ENCODE results near the gene NDST1. TPM values are rescaled to one million over a fixed set of nuclear protein-coding genes. Genes with fewer than 3 reads are reported as not detected.

NDST1 gene
- total and polyA plus RNA-seq, 2 donors (not counting 3 experiments of a cell fraction or from before 2014, with no cell fraction given), result 38.6 to 102 TPM

- dilution Hi-C loops (cut with MboI; ENCODE audit: extremely low pct_ligation_motif_present, low sequenced_read_pairs), result no loop called here
These were observed 13.0 kb downstream of the NDST1 start for GRCh38 chr5:150520747-150521521.

More at GRCh38 chr5:150520747-150521521, 13.0 kb downstream of the NDST1 start:
- H2AFZ ChIP-seq (ENCODE audit: low read depth, low read length), result no peak overlapping the region
- no peak for DNase-seq (ENCODE audit: low read depth, low spot score)
- TF ChIP-seq MYC (IDR thresholded peaks at IDR 0.05; ENCODE audit: low read depth, low read length), result no peak
- no peak for TF ChIP-seq POLR2A (IDR thresholded peaks at IDR 0.05; ENCODE audit: low read depth, low read length)
- TF ChIP-seq FOS (IDR thresholded peaks at IDR 0.05; ENCODE audit: borderline replicate concordance, insufficient read depth, low read length), result no peak
- no peak for TF ChIP-seq EZH2 (IDR thresholded peaks at IDR 0.05; ENCODE audit: borderline replicate concordance, low read depth, low read length, severe bottlenecking)
- no peak for TF ChIP-seq CTCF (IDR thresholded peaks at IDR 0.05; ENCODE audit: extremely low read depth in 1 of 2, insufficient read depth in 1 of 2, low read depth in 1 of 2, low read length in 2 of 2)
- TF ChIP-seq POLR2AphosphoS5 (IDR thresholded peaks at IDR 0.05; ENCODE audit: insufficient read depth, low read depth, low read length), result no peak
- TF ChIP-seq, protein P1, sequence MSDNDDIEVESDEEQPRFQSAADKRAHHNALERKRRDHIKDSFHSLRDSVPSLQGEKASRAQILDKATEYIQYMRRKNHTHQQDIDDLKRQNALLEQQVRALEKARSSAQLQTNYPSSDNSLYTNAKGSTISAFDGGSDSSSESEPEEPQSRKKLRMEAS (IDR thresholded peaks at IDR 0.05; ENCODE audit: insufficient read depth, insufficient read length), result no peak
- no peak for TF ChIP-seq GATA2 (IDR thresholded peaks at IDR 0.05; ENCODE audit: insufficient read depth, insufficient read length, low read depth, low read length)
- no peak for TF ChIP-seq JUN (IDR thresholded peaks at IDR 0.05; ENCODE audit: borderline replicate concordance, insufficient read depth, insufficient read length, low read depth)
- no peak for FAIRE-seq
- H3K4me2 ChIP-seq (ENCODE audit: insufficient read depth, low read length), result no peak overlapping the region
- no peaks in the 10 kb centered on the region for H4K20me1 ChIP-seq (replicated peaks; ENCODE audit: control insufficient read depth, extremely low read depth, insufficient read depth, low read length)
- TSS peak; percentile 61 for BruUV-seq (replicated peaks)
- H3K9me1 ChIP-seq (replicated peaks; ENCODE audit: control insufficient read depth, extremely low read depth, insufficient read depth, low read length), result no peaks in the 10 kb centered on the region
- H3K4me3 ChIP-seq (replicated peaks in 1 of 3; ENCODE audit: insufficient read depth in 1 of 3, low read depth in 1 of 3, low read length in 3 of 3), result no peak overlapping the region
- H3K27me3 ChIP-seq (ENCODE audit: control insufficient read depth in 2 of 2, insufficient read depth in 2 of 2, low read length in 2 of 2), result no peaks in the 10 kb centered on the region
- POLR2A ChIA-PET, result no interaction called here
- intact Hi-C loops (cut with micrococcal nuclease), result no loop called here
- no peak overlapping the region for H3K9ac ChIP-seq (replicated peaks; ENCODE audit: extremely low read depth, insufficient read depth, low read length)
- CTCF ChIA-PET, result interaction anchor here (1.1 kb wide), 1 partner anchor 62 kb away, joined by 3 read pairs; no protein-coding TSS in a partner anchor
- H3K27ac ChIP-seq (ENCODE audit: insufficient read depth, low read depth, low read length), result no peak overlapping the region
- no peaks in the 10 kb centered on the region for H3K9me3 ChIP-seq (replicated peaks; ENCODE audit: control insufficient read depth, insufficient read depth, low read length)
- H3K4me1 ChIP-seq (ENCODE audit: control insufficient read depth, extremely low read depth, insufficient read depth, low read length), result peaks cover 25% of the 10 kb centered on the region
- peaks cover 32% of the 10 kb centered on the region for H3K79me2 ChIP-seq (ENCODE audit: control insufficient read depth, insufficient read depth, low read length)
- H3K36me3 ChIP-seq (ENCODE audit: control insufficient read depth in 2 of 2, extremely low read depth in 1 of 2, insufficient read depth in 2 of 2, low read length in 2 of 2), result peaks cover 0 to 16% of the 10 kb centered on the region in 2 experiments

Measured in endothelial cell of umbilical vein (primary cell).